Ishikawa (cell line): ENCODE results near the gene GRK5.

Source experiments
- EP300 ChIP-seq: IDR thresholded peaks from 2 replicates; pipeline ENCODE4 v1.6.1; 2012; ENCODE audit warnings: borderline replicate concordance
- REST ChIP-seq: IDR thresholded peaks from 2 replicates; pipeline ENCODE4 v1.6.1; 2012; ENCODE audit warnings: low read depth, mild to moderate bottlenecking
- TAF1 ChIP-seq: IDR thresholded peaks from 2 replicates; pipeline ENCODE4 v1.6.1; 2012; ENCODE audit warnings: low read depth, mild to moderate bottlenecking
- TEAD4 ChIP-seq: IDR thresholded peaks from 2 replicates; pipeline ENCODE4 v1.6.1; 2012
- YY1 ChIP-seq: IDR thresholded peaks from 2 replicates; pipeline ENCODE4 v1.6.1; 2012; ENCODE audit warnings: low read depth

DNA sequence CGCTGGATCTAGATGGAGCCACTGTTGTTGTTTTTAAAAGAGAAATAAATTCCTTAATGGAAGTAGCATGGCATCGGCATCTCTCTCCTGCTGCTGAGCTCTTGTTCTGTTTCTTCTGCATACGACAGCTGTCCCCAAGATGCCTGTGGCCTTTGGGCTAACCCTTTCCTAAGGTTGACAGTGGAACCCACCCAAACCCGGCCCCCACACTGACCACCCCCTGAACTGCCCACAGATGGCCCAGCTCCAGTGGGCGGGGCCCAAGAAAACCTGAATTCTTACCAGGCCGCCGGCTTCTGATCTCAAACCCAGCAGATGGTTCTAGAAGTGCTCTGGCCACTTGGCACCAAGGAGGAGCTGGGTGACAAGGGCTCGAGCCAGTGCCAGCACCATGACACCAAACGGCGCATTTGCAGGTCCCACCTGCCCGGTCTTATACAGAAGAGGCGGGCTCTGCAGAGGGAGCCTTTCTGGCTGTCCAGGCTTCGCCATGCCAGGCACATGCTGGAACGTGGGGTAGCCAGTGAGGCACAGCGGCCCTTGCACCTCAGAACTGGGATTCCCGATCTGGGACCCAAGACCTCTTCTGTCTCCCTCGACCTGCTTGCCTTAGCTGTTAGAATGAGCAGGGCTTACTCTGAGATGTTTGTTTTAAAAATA, 252.4 kb downstream of the GRK5 start:
- TF ChIP-seq YY1, result no peak
- no peak for TF ChIP-seq REST
- no peak for TF ChIP-seq TEAD4
- TF ChIP-seq EP300, result no peak
- TF ChIP-seq TAF1, result no peak
